Chondrocyte (in vitro differentiated cells): ENCODE data around the gene SNX22. TPM values are rescaled to one million over a fixed set of nuclear protein-coding genes. Genes with fewer than 3 reads are reported as not detected.

Source experiments
- DNase-seq: peaks from one replicate; pipeline ENCODE4 v3.0.0; 2021; ENCODE audit warnings: mixed read lengths, low spot score
- H3K27ac Mint-ChIP-seq: one replicate; pipeline ENCODE4 v1.8.0; 2021; ENCODE audit warnings: mild to moderate bottlenecking, moderate library complexity, mixed read lengths; ENCODE audit not compliant: unreplicated experiment
- H3K27me3 Mint-ChIP-seq: 2 replicates; pipeline ENCODE4 v1.8.0; 2021; ENCODE audit warnings: low read depth, mixed read lengths
- H3K36me3 Mint-ChIP-seq: 2 replicates; pipeline ENCODE4 v1.8.0; 2021; ENCODE audit warnings: low read depth, mixed read lengths
- H3K4me1 Mint-ChIP-seq: 2 replicates; pipeline ENCODE4 v1.8.0; 2021; ENCODE audit warnings: low read depth, mild to moderate bottlenecking, mixed read lengths
- H3K4me3 Mint-ChIP-seq: one replicate; pipeline ENCODE4 v1.8.0; 2021; ENCODE audit warnings: mild to moderate bottlenecking, moderate library complexity, mixed read lengths; ENCODE audit not compliant: unreplicated experiment
- H3K9me3 Mint-ChIP-seq: 2 replicates; pipeline ENCODE4 v1.8.0; 2021; ENCODE audit warnings: low read depth, mixed read lengths
- CTCF ChIP-seq: fragments of 200-600 bp; sonication (generic); IDR thresholded peaks from 2 replicates; pipeline ENCODE4 v1.5.0; 2021; ENCODE audit warnings: antibody characterized with exemption, mild to moderate bottlenecking, moderate library complexity
- total RNA-seq: library from RNA; stranded (reverse); gene quantifications from 3 replicates; pipeline ENCODE4 v1.2.1, GENCODE V29; 2021

The SNX22 gene
- total RNA-seq, 1 donor from 2014 or later: 0.15 TPM

- Mint-ChIP-seq H3K36me3 (peaks cover 13% of the 10 kb centered on the region), H3K9me3 (no peaks in the 10 kb centered on the region), H3K4me1 (peaks cover 5% of the 10 kb centered on the region), H3K4me3 (no peak overlapping the region), H3K27ac (no peak overlapping the region), H3K27me3 (no peaks in the 10 kb centered on the region)
- no peak for DNase-seq
- TF ChIP-seq CTCF: no peak
Measured at GRCh38 chr15:64205202-64205601, 53.7 kb downstream of the SNX22 start.

Other genes starting within 250 kb of the SNX22 start
- 1.2 to 1.6 TPM (median 1.3 TPM) in 3 replicates for gene DAPK2, start 105.2 kb upstream of the SNX22 start, total RNA-seq
- 26.3 to 30.1 TPM (median 28.7 TPM) in 3 replicates for gene CIAO2A, start 57.9 kb upstream of the SNX22 start, total RNA-seq
- 71.3 to 95.0 TPM (median 72.2 TPM) in 3 replicates for gene SNX1, start 55.7 kb upstream of the SNX22 start, total RNA-seq
- 706 to 1,018 TPM (median 713 TPM) in 3 replicates for gene PPIB, start 11.3 kb downstream of the SNX22 start, total RNA-seq
- gene CSNK1G1, start 204.4 kb downstream of the SNX22 start, total RNA-seq: 19.5 to 24.6 TPM (median 20.1 TPM) in 3 replicates
- 6.6 to 12.0 TPM (median 8.3 TPM) in 3 replicates for gene PCLAF, start 229.7 kb downstream of the SNX22 start, total RNA-seq
- 24.7 to 28.8 TPM (median 24.7 TPM) in 3 replicates for gene TRIP4, start 236.1 kb downstream of the SNX22 start, total RNA-seq